HG03521 (cell line): Measurements from ENCODE around the gene MRPL55.

Experiments
- ATAC-seq: cut with Tn5 transposase; IDR thresholded peaks from one replicate; pipeline ENCODE4 v1.9.1; 2021; ENCODE audit warnings: mild to moderate bottlenecking, moderate library complexity; ENCODE audit not compliant: unreplicated experiment

MRPL55 gene

DNA sequence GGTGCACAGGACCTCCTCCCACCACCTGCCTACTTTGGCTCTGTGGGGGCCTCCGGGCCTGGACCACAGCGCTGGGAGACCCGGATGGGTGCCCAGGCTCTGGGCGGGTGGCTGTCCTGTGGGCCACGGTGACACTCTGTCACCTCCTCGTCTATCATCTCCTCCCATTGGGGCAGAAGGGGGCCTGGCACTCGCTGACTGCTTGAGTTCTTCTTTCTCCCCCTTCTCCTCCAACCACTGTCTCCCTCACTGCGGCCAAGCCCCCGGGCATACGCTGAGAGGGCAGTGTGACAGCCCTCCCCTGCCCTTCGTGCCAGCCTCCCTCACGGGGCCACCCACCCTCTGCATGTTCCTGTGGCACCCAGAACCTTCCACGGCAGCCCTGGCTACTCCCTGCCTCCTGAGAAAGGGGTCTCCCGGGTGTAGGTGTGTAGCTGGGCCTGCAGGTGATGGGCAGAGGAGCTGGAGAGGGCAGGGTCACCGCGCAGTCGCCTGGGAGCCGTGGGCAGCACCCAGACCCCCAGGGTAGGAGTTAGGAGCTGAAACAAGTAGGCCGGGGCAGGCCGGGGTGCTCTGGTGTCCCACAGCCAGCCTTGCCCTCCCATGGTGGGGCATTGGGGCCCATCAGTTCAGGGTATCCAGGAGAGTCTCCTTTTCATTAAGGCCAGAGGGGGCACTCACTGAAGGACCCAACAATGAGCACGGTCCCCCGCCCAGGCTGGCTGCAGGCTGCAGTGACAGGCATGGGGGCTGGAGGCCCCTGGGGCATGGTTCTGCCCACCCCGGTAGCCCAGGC is 35.8 kb downstream of the MRPL55 start:
- ATAC-seq = no peak

DNA sequence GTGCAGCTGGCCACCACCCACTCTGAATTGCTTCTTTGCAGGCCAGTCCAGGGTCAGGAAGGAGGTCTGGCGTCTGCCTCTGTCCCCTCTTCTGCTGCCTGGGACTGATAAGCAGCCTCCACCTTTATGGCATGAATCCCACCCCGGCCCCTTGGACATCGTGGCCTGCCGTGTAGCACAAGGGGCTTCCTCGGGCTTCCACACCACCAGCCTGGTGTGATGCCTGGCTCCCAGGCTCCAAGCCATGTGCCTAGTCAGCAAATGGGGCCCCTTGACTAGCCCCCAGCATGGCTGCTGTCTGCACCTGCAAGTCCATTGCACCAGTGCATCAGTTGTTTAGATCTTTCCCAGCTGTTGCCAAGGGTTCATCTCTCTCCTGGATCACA is 36.4 kb downstream of the MRPL55 start:
- ATAC-seq = no peak

DNA sequence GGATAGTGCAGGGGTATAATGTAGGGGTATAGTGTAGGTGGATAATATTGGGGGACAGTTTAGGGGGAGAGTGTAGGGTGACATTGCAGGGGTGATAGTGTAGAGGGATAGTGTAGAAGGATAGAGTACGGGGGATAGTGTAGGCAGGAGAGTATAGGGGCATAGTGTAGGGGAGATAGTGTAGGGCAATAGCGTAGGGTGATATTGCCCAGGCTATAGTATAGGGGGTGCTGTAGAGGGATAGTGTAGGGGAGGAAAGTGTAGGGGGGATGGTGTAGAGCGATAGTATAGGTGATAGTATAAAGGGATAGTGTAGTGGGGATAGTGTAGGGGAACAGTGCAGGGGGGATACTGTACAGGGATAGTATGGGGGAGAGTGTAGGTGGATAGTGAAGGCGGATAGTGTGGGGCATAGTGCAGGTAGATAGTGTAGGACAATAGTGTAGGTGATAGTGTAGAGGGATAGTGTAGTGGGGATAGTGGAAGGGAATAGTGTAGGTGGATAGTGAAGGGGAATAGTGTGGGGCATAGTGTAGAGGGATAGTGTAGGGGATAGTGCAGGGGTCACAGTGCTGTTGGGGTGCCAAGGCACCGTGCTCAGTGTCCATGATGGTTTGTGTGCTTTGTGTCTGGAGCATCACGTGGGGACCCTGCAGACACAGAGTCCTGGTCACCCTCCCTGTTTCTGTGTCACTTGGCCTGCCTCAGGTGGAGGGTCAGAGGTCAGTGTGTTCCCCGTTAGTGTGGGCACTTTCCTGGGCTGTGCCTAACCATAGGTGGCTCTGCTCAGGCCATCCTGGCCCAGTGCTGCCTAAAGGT is 37.1 kb downstream of the MRPL55 start:
- ATAC-seq = no peak

DNA sequence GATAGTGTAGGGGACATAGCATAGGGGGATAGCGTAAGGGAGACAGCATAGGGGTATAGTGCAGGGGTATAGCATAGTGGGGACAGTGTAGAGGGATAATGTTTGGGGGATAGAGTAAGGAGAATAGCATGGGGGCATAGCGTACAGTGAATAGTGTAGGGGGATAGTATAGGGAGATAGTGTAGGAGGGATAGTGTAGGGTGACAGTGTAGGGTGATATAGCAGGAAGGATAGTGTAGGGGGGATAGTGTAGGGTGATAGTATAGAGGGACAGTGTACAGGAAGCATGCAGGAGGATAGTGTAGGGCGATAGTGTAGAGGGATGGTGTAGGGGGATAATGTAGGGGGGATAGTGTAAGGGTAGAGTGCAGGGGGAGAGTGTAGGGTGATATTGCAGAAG is 38.2 kb downstream of the MRPL55 start:
- ATAC-seq = no peak

DNA sequence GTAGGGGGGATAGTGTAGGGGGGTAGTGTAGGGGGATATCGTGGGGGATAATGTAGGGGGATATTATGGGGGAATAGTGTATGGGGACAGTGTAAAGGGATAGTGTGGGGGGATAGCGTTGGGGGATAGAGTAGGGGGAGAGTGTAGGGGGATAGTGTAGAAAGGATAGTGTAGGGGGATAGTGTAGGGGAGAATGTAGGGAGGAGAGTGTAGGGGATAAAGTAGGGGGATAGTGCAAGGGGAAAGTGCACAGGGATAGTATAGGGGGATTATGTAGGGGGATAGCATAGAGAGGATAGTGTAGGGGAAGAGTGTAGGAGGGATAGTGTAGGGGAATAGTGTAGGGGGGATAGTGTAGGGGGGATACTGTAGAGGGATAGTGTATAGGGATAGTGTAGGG is 38.9 kb downstream of the MRPL55 start:
- no peak for ATAC-seq

DNA sequence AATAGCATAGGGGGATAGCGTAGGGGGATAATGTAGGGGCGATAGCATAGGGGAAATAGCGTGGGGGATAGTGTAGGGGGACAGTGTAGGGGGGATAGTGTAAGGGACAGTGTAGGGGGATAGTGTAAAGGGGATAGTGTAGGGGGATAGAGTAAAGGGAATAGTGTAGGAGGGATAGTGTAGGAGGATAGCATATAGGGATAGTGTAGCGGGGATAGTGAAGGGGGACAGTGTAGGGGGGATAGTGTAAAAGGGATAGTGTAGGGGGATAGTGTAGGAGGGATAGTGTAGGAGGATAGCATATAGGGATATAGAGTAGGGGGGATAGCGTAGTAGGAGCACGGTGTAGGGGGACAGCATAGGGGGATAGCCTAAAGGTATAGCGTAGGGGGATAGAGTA is 40.7 kb downstream of the MRPL55 start:
- no peak for ATAC-seq

DNA sequence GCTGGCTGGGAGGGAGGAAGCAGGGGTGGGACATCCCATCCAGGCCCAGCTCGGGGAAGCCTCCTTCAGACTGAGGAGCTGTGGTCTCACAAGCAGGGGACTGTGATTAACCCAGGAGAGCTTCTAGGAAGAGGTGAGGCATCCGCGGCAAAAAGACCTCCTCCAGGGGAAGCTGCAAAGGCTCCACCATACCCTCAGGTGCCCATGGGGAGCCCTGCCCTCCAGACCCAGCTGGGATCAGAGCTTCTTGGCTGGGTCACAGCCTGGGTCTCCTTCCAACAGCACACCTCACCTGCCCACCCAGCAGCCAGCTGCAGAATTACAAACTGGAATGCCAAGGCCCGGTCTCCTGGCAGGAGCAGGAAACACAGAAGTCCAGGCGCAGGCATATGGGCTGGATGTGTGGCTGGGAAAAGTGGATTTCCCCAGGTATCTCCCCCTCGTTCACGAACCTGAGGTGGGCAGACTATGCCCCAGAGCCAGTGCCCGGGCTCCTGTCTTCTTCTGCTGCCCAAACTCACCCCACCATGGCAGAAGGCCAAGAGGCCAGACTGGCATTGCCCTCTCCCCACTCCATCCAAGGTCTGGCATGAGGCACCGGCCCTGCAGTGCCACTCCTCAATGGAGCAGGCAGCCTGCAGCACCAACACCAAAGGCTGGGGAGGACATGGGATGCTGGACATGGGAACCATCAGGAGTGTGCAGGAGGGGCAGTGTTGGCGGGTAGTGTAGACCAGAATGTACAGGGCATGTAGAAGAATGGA is 42.0 kb downstream of the MRPL55 start:
- no peak for ATAC-seq

DNA sequence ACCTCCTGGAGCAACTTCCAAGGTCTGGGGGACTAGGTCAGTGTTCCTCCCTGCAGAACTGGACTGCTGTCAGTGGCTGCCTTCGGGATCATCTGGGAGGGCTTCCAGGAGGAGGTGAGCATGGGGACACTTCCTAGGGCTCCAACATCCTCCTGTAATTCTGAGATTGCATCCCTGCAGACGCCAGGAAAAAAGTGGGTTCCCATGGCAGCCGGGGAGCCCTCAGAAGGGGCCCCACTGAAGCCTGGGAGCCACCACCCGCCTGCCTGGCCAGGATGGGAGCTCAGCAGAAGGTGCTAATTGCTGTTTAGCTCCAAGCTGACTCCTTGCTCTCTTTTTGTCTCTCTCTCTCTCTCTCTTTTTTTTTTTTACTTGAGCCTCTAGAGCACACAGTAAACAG is 42.7 kb downstream of the MRPL55 start:
- ATAC-seq = no peak

DNA sequence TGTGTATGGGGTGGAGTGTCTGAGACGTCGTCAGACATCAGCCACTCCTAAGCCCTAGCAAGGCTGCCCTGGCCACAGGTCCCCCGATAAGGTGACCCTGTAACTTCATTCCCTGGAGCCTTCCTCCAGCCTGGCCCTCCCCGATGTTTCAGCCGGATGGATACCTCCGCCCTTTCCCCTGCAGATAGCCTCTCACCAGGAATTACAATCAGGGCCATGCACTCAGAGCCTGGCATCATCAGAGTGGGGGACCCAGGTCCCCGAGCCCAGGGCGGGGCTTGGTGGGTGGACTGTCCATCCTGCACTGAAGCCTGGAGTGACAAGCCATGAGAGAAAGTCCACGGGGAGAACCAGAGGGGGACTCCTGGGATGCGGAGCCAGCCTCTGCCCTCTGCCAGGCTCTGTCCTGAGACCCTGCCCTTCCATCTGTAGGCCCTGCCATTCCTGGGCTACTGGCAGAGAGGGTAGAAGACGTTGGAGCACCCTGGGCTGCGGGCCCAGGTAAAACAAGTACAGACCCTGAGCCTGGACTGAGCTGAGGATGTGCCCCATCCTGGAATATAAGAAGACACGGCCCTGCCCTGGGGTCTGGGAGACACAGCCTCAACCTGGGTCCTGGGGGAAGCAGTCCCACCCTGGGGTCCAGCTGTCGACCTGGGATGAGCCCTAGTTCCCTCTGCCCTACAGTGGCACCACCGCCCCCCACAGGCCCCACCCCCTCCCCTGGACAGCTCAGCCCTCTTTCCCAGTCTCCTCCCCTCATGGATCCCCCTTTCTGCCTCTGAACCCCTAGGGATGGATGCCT is 43.4 kb downstream of the MRPL55 start:
- no peak for ATAC-seq

DNA sequence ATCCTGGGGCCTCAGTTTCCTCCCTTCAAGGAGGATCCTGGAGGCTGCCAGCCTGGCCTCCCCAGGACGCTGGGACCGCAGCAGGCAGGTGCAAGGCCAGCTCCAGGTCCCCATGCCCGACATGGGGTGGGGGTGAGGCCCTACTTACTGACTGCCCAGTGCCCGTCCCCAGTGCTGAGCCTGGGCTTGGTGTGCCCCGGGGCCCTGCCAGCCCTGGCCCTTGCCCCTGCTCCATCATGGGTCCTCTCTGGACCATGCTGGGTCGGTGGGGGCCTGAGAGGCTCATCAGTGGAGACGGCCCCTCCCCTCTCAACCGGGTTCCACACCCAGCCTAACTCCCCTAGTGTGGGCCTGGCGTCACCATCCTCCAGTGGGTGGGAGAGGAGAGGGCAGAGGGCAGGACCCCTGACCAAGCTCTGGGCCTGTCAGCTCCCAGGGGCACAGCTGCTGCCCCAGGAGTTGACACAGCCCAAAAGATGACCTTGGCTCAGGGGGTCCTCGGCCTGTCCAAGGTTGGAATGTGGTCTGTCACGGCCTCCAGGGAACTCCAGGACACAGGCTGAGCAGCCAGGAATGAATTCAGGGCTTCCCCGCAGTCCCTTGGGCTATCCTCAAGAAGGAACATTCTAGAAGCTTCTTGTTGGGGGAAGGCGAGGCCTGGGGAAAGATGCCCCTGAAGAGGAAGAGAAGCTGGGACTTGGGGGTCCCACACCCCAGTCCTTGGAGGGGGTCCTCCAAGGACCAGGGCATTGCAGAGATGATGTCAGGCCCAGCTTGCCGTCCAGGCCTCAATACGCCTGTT is 44.2 kb downstream of the MRPL55 start:
- no peak for ATAC-seq

DNA sequence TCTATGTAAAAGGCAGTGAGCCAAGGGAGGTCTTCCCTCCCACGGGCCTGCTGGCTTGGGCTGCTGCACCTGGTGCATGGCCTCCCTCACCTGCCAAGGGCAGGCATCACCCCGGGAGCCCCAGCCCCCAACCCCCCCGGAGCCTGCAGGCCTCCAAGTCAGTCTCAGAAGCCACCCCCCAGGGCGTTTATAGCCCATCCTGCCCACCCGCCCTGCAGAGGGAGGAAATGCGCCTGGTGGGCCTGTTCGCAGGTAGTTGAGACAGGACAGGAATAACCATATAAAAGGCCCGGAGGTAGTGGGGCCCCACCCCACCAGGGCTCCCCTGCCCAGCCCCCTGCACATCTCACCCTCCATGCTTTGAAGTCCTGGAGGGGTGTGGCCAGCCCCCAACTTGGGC is 44.8 kb downstream of the MRPL55 start:
- no peak for ATAC-seq

DNA sequence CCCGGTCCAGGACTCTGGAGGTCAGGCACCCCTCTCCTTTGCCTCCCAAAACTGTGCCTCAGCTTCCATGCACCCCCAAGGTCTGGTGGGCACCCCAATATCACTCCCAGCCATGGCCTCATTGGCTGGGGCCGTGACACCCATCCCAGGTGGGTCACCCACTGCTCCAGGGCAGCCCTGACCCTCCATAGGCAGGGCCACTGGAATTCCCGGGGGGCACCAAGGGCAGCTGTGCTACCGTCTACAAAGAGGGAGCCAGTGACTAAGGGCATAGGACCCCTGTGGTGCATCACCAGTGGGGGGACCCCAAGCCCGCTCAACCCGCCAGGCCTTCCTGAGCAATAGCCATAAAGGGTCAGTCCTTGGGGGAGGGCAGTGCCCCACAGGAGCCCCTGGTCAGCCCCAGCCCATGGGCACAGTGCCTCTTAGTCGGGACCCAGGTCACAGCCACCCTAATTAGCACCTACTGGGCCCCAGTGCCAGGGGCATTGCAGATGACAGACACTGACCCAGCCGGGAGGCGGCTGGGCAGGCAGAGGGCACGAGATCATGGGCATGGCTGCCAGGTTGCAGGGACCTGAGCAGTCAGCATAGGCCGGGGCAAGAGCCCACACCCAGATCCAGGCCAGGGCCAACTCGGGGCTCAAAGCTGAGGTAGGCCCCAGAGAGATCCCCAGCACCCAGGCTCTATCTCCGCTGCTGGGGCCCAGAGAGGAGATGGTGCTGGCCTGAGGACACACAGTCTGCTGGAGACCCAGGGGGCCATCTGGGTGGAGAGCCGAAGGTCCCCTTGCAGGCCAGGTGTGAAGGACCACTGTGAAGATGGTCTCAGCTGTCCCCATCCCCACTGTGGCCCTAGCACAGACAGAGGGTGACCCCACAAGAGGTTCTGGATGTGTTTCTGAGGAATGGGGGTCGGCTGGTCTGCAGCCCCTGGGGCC is 45.6 kb downstream of the MRPL55 start:
- no peak for ATAC-seq

DNA sequence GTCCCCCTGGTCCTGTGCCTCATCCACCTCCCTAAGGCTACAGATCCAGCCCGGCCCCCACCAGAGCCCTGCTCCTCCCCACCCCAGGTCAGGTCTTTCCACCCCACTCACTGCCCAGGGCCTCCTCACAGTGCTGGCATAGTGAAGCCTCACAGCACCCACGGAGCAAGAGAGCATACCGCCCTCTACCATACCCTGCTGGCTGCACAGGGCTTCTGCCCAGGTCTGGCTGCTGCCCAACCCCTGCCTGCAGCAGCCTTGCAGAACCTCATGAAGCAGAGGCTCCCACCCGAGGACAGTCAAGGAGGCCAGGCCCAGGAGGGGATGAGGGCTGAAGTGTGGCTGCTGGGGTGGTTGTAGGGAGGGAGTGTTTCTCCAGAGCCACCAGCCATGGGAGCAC is 46.3 kb downstream of the MRPL55 start:
- ATAC-seq = no peak

DNA sequence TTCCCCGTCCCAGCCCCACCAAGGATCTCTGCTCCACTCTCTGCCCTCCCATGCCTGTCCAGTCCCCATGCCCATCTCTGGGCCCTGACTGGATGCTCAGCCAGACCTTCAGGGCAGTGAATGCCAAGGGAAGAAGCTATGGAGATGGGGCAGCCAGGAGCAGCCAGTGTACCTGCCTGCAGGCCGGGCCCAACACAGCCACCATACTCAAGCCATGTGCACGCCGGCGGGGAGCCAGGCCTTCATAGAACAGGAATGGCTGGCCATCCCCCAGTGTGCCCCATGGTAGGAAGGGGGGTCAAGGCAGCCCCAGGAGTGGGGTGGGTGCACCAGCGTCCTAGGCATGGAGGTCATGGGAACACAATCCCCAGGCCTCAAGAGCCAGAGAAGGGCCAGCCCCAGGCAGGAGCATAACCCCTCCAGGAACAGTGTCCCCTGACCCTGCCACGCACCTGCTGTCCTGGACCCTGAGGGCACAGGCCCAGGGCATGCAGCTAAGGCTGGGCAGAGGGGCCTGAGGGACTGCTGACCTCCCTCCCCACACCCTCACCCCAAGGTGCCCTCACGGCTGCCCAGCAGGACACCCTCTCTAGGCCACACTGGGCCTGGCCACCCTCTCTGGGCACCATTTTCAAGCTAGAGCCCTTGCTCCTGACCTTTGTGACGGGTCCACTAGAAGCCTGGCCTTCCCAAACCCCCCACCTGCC is 46.9 kb downstream of the MRPL55 start:
- no peak for ATAC-seq

DNA sequence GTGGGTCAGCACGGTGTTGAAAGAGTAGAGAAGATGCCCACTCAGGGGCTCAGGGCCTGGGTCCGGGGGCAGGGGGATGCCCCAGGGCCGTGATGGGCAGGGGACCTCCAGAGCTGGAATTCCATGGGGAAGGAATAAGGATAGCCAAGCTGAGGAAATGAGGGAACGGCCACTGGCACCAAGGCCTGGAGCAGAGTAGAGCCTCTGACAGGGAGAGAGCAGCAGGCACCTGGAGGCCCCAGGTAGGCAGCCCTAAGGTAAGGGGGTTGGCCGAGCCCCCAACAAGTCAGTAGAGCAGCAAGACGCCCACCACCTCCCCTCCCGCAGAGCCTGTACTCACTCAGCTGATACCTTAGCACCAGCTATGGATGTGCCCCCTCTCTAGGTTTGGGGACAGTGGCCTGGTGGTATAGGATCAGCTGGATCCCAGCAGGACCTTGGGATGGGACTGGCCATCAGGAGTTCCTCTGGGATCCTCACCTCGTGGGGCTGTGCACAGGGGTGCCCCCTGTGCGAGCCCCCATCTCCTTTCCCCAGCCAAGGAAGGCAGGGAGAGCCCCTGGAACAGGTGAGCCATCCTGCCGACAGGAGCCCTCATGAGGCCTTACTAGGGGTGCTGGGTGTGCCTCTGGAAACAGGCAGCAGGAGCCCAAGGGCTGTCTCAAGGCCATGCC is 47.6 kb downstream of the MRPL55 start:
- ATAC-seq = no peak

DNA sequence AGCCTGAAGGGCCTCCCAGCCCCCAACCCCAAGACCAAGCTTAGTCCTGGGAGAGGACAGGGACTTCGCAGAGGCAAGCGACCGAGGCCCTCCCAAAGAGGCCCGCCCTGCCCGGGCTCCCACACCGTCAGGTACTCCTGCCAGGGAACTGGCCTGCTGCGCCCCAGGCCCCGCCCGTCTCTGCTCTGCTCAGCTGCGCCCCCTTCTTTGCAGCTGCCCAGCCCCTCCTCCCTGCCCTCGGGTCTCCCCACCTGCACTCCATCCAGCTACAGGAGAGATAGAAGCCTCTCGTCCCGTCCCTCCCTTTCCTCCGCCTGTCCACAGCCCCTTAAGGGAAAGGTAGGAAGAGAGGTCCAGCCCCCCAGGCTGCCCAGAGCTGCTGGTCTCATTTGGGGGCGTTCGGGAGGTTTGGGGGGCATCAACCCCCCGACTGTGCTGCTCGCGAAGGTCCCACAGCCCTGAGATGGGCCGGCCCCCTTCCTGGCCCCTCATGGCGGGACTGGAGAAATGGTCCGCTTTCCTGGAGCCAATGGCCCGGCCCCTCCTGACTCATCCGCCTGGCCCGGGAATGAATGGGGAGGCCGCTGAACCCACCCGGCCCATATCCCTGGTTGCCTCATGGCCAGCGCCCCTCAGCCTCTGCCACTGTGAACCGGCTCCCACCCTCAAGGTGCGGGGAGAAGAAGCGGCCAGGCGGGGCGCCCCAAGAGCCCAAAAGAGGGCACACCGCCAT is 48.5 kb downstream of the MRPL55 start:
- ATAC-seq = no peak
